MCF 10A (cell line): ENCODE results near the gene AGBL3. TPM values are rescaled to one million over a fixed set of nuclear protein-coding genes. Genes with fewer than 3 reads are reported as not detected.

Experiments
- BruUV-seq: library from RNA; stranded (reverse); fragments of 400-500 nt; replicated peaks from 2 replicates; lab custom pipeline; 2021; lab: Mats Ljungman, UMichigan
- CTCF ChIA-PET: fragments of 300-600 bp; sonication (Branson Sonifier 250); formaldehyde crosslinking; extraction: SDS; loops from one replicate; lab custom pipeline; 2021; ENCODE audit warnings: antibody characterized with exemption, inconsistent platforms; lab: Yijun Ruan, JAX
- POLR2A ChIA-PET: fragments of 300-600, 350-650 bp; sonication (Branson Sonifier 250); formaldehyde crosslinking; extraction: SDS; loops from one replicate; lab custom pipeline; 2020; ENCODE audit warnings: antibody characterized with exemption, inconsistent platforms; lab: Yijun Ruan, JAX
- DNase-seq: peaks from one replicate; pipeline ENCODE4 v3.0.0-alpha.2; 2018; ENCODE audit not compliant: unreplicated experiment
- H3K27ac Mint-ChIP-seq: one replicate; pipeline ENCODE4 v1.8.0; 2022; ENCODE audit warnings: mild to moderate bottlenecking, low read depth, mixed read lengths; ENCODE audit not compliant: unreplicated experiment
- H3K27me3 Mint-ChIP-seq: one replicate; pipeline ENCODE4 v1.8.0; 2022; ENCODE audit warnings: mixed read lengths; ENCODE audit not compliant: insufficient read depth, unreplicated experiment
- H3K36me3 Mint-ChIP-seq: one replicate; pipeline ENCODE4 v1.8.0; 2022; ENCODE audit warnings: mild to moderate bottlenecking, moderate library complexity, mixed read lengths; ENCODE audit not compliant: insufficient read depth, unreplicated experiment
- H3K4me1 Mint-ChIP-seq: one replicate; pipeline ENCODE4 v1.8.0; 2022; ENCODE audit warnings: mixed read lengths; ENCODE audit not compliant: insufficient read depth, unreplicated experiment
- H3K4me3 Mint-ChIP-seq: one replicate; pipeline ENCODE4 v1.8.0; 2022; ENCODE audit warnings: mild to moderate bottlenecking, moderate library complexity, mixed read lengths; ENCODE audit not compliant: unreplicated experiment
- H3K9me3 Mint-ChIP-seq: one replicate; pipeline ENCODE4 v1.8.0; 2022; ENCODE audit warnings: mixed read lengths; ENCODE audit not compliant: unreplicated experiment
- intact Hi-C: fragments of 100-400 bp; cut with micrococcal nuclease; formaldehyde crosslinking; loops from 2 replicates; pipeline ENCODE4 v1.14.1; 2022
- total RNA-seq: library from RNA; stranded (reverse); gene quantifications from 2 replicates; pipeline ENCODE4 v1.2.3, GENCODE V29; 2022
- TF ChIP-seq, protein P1 (sequence below): fragments of 200-600 bp; IDR thresholded peaks from one replicate; pipeline ENCODE4 v1.8.0; 2022; ENCODE audit warnings: antibody characterized with exemption, mild to moderate bottlenecking; ENCODE audit not compliant: unreplicated experiment

AGBL3 gene
- total RNA-seq, 1 experiment from 2014 or later: 1.8 TPM

DNA sequence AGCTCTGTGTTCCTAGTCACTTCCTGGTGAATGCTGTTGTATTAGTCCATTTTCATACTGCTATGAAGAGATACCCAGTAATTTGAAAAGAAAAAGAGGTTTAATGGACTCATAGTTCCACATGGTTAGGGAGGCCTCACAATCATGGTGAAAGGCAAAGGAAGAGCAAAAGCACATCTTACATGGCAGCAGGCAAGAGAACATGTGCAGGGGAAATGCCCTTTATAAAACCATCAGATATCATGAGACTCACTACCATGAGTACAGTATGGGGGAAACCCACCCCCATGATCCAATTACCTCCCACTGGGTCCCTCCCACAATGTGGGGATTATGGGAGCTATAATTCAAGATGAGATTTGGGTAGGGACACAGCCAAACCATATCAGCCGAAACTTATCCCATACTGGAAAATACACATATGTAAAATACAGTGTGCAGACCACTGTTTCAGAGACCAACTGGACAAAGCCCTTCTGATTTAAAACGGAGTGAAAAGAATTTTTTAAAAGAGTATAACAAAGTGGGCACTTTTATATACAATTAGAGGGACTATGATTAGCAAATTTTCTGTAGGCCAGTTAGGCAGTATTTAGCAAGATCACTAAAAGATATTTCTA lies 176.2 kb downstream of the AGBL3 start:
- Mint-ChIP-seq H3K27ac (no peak overlapping the region), H3K36me3 (peaks cover 19% of the 10 kb centered on the region), H3K4me1 (peaks cover 15% of the 10 kb centered on the region), H3K4me3 (no peak overlapping the region), H3K9me3 (peaks cover 6% of the 10 kb centered on the region), H3K27me3 (no peaks in the 10 kb centered on the region)
- CTCF ChIA-PET: interaction anchor here (0.5 kb wide), 1 partner anchor 508 kb away, joined by 3 read pairs; no protein-coding TSS in a partner anchor
- intact Hi-C loops: no loop called here
- TF ChIP-seq, protein P1, sequence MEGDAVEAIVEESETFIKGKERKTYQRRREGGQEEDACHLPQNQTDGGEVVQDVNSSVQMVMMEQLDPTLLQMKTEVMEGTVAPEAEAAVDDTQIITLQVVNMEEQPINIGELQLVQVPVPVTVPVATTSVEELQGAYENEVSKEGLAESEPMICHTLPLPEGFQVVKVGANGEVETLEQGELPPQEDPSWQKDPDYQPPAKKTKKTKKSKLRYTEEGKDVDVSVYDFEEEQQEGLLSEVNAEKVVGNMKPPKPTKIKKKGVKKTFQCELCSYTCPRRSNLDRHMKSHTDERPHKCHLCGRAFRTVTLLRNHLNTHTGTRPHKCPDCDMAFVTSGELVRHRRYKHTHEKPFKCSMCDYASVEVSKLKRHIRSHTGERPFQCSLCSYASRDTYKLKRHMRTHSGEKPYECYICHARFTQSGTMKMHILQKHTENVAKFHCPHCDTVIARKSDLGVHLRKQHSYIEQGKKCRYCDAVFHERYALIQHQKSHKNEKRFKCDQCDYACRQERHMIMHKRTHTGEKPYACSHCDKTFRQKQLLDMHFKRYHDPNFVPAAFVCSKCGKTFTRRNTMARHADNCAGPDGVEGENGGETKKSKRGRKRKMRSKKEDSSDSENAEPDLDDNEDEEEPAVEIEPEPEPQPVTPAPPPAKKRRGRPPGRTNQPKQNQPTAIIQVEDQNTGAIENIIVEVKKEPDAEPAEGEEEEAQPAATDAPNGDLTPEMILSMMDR: no peak
- BruUV-seq: no TSS peak
- DNase-seq: no peak
- POLR2A ChIA-PET: interaction anchor here (0.7 kb wide), 1 partner anchor 981 kb away, joined by 4 read pairs; no protein-coding TSS in a partner anchor

DNA sequence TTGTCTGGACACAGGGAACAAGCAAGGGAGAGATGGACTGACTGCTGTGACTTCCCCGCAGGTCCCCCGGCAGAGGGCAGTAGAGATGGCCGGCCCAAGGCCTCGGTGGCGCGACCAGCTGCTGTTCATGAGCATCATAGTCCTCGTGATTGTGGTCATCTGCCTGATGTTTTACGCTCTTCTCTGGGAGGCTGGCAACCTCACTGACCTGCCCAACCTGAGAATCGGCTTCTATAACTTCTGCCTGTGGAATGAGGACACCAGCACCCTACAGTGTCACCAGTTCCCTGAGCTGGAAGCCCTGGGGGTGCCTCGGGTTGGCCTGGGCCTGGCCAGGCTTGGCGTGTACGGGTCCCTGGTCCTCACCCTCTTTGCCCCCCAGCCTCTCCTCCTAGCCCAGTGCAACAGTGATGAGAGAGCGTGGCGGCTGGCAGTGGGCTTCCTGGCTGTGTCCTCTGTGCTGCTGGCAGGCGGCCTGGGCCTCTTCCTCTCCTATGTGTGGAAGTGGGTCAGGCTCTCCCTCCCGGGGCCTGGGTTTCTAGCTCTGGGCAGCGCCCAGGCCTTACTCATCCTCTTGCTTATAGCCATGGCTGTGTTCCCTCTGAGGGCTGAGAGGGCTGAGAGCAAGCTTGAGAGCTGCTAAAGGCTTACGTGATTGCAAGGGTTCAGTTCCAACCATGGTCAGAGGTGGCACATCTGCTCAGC lies 178.2 kb downstream of the AGBL3 start:
- no peak for DNase-seq
- BruUV-seq: no TSS peak
- Mint-ChIP-seq H3K27me3 (no peaks in the 10 kb centered on the region), H3K9me3 (peaks cover 6% of the 10 kb centered on the region), H3K4me1 (peaks cover 25% of the 10 kb centered on the region), H3K4me3 (no peak overlapping the region), H3K27ac (no peak overlapping the region), H3K36me3 (peaks cover 31% of the 10 kb centered on the region)
- POLR2A ChIA-PET: interaction anchor here (0.9 to 3.2 kb wide), 5 partner anchors 8 to 178 kb away, joined by 3 to 11 read pairs (median 3); partner anchors contain the start of genes AGBL3 and TMEM140
- intact Hi-C loops: no loop called here
- CTCF ChIA-PET: interaction anchor here (1.2 kb wide), 1 partner anchor 177 kb away, joined by 5 read pairs; no protein-coding TSS in a partner anchor
- TF ChIP-seq, protein P1: no peak

DNA sequence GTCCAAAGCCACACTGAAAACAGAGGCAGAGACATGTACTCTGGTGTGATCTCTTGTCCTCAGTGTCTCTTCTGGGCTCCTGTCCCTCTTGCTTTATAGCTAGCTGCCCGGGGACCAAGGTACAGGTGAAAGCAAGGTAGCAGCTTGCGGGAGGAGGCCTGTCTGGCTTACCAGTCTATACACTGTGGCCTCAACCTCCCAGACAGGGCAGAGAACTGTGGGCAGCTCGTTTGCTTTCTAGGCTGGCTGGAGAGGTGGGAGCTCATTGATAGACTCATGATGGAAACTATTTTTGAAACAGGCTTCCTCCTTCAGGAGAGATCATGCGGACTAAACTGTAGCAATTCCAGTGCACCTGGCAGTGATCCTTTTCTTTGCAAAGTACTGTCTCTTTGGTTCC lies 179.6 kb downstream of the AGBL3 start:
- peaks cover 18% of the 10 kb centered on the region for H3K4me1 Mint-ChIP-seq
- no peaks in the 10 kb centered on the region for H3K27me3 Mint-ChIP-seq
- ChIA-PET POLR2A (interaction anchor here (1.3 to 3.2 kb wide), 4 partner anchors 18 to 476 kb away, joined by 3 to 11 read pairs (median 6); partner anchors contain the start of genes AGBL3 and TMEM140), CTCF (interaction anchor here (0.5 kb wide), 1 partner anchor 109 kb away, joined by 4 read pairs; no protein-coding TSS in a partner anchor)
- intact Hi-C loops: no loop called here
- TSS peak; percentile 6 for BruUV-seq
- H3K4me3 Mint-ChIP-seq: no peak overlapping the region
- TF ChIP-seq, protein P1: no peak
- H3K36me3 Mint-ChIP-seq: peaks cover 32% of the 10 kb centered on the region
- H3K9me3 Mint-ChIP-seq: peaks cover 6% of the 10 kb centered on the region
- DNase-seq: no peak
- no peak overlapping the region for H3K27ac Mint-ChIP-seq
